OCI-LY1 (cell line): Measurements from ENCODE around the gene IL36B.

Source experiments
- H2AFZ ChIP-seq: fragments of 200-600 bp; sonication (generic), shearing (Covaris generic); 2 replicates; pipeline ENCODE4 v1.6.0; 2014; ENCODE audit warnings: antibody characterized with exemption, mild to moderate bottlenecking, low read length
- H3F3A ChIP-seq: fragments of 200-600 bp; sonication (generic), shearing (Covaris generic); 2 replicates; pipeline ENCODE4 v1.6.0; 2014; ENCODE audit warnings: mild to moderate bottlenecking, antibody characterized with exemption, low read length, moderate library complexity; ENCODE audit not compliant: insufficient read depth
- H3K27ac ChIP-seq: fragments of 200-600 bp; sonication (generic); 2 replicates; pipeline ENCODE4 v1.5.1; 2014; ENCODE audit warnings: low read length, mixed run types, mild to moderate bottlenecking, low read depth; ENCODE audit not compliant: poor library complexity, severe bottlenecking
- H3K27me3 ChIP-seq: fragments of 200-600 bp; sonication (generic); 2 replicates; pipeline ENCODE4 v1.6.0; 2014; ENCODE audit warnings: antibody characterized with exemption, mild to moderate bottlenecking, low read length, moderate library complexity; ENCODE audit not compliant: insufficient read depth
- H3K36me3 ChIP-seq: fragments of 200-600 bp; sonication (generic); 2 replicates; pipeline ENCODE4 v1.6.1; 2014; ENCODE audit warnings: mild to moderate bottlenecking, antibody characterized with exemption, low read length, moderate library complexity, mixed read lengths; ENCODE audit not compliant: insufficient read depth
- H3K4me1 ChIP-seq: fragments of 200-600 bp; sonication (generic); 2 replicates; pipeline ENCODE4 v1.5.1; 2014; ENCODE audit warnings: mild to moderate bottlenecking, low read length, moderate library complexity; ENCODE audit not compliant: insufficient read depth, severe bottlenecking
- H3K4me2 ChIP-seq: fragments of 200-600 bp; sonication (generic), shearing (Covaris generic); 2 replicates; pipeline ENCODE4 v1.6.1; 2014; ENCODE audit warnings: low read length
- H3K4me3 ChIP-seq: fragments of 200-600 bp; sonication (generic); 2 replicates; pipeline ENCODE4 v1.5.1; 2014; ENCODE audit warnings: low read length, low read depth, mild to moderate bottlenecking, mixed read lengths; ENCODE audit not compliant: poor library complexity, severe bottlenecking
- H3K79me2 ChIP-seq: fragments of 200-600 bp; shearing (Covaris generic); 2 replicates; pipeline ENCODE4 v1.6.1; 2016; ENCODE audit warnings: mixed run types, low read length, mixed read lengths; ENCODE audit not compliant: insufficient read depth
- H3K9ac ChIP-seq: fragments of 200-600 bp; sonication (generic), shearing (Covaris generic); 2 replicates; pipeline ENCODE4 v1.6.1; 2014; ENCODE audit warnings: mild to moderate bottlenecking, low read length, mixed read lengths
- H3K9me2 ChIP-seq: fragments of 200-600 bp; sonication (generic), shearing (Covaris generic); 2 replicates; pipeline ENCODE4 v1.6.1; 2014; ENCODE audit warnings: low read depth, mild to moderate bottlenecking, low read length, mixed read lengths
- H3K9me3 ChIP-seq: fragments of 200-600 bp; shearing (Covaris generic); 2 replicates; pipeline ENCODE4 v1.6.1; 2014; ENCODE audit warnings: low read length, mixed read lengths
- H4K20me1 ChIP-seq: fragments of 200-600 bp; sonication (generic), shearing (Covaris generic); 2 replicates; pipeline ENCODE4 v1.6.0; 2016; ENCODE audit warnings: mild to moderate bottlenecking, low read length; ENCODE audit not compliant: insufficient read depth
- CTCF ChIP-seq: fragments of 200-600 bp; sonication (generic), shearing (Covaris generic); IDR thresholded peaks from 2 replicates; pipeline ENCODE4 v1.5.1; 2017; ENCODE audit warnings: mild to moderate bottlenecking, antibody characterized with exemption, low read length, moderate library complexity, mixed read lengths
- EZH2 ChIP-seq: fragments of 200-600 bp; sonication (generic), shearing (Covaris generic); IDR thresholded peaks from 2 replicates; pipeline ENCODE4 v1.8.0; 2017; ENCODE audit warnings: borderline replicate concordance, mixed run types, mild to moderate bottlenecking, antibody characterized with exemption, low read length, moderate library complexity, mixed read lengths

Gene IL36B

DNA sequence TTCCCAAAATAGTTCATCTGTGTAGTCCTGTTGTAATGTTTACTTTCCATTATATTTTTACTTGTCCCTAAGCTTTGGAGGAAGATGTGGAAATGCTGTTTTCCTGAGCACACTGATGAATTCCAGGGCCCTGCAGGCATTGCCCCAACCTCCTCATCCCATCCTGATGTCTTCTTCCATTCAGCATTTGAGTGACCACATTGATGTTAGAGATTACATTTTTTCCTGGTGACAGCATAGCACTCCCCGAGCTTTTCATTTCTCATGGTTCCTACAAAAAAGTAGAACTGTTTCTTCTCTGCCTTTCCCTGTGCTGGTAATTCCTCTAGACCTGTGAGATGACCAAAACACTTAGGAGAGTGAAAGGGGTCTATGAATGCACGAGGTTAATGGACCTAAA is 42.6 kb downstream of the IL36B start:
- Histone ChIP-seq H2AFZ (no peak overlapping the region), H3K27ac (no peak overlapping the region), H3K36me3 (no peaks in the 10 kb centered on the region), H3K79me2 (no peaks in the 10 kb centered on the region), H3K4me1 (no peaks in the 10 kb centered on the region), H3K9me3 (no peaks in the 10 kb centered on the region), H3K9me2 (no peaks in the 10 kb centered on the region), H3K4me3 (no peak overlapping the region), H3K9ac (no peak overlapping the region), H4K20me1 (no peaks in the 10 kb centered on the region), H3K4me2 (no peak overlapping the region), H3K27me3 (no peaks in the 10 kb centered on the region), H3F3A (no peaks in the 10 kb centered on the region)
- no peak for TF ChIP-seq CTCF
- TF ChIP-seq EZH2 = no peak

DNA sequence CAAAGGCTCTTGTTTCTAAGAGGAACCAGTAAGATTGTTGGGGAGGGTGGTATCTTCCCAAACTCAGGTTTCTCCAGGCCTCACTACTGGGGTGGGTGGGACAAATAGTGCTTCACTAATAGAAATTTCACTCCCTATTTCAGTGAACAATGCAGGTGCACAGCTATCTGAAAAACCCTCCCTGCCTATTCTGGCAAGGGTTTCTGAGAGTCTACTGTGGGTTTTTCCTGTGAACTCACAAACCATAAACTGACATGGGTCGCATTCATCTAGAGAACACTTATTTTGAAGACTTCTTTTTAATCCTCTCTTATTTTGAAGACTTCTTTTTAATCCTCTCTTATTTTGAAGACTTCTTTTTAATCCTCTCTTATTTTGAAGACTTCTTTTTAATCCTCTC is 43.0 kb downstream of the IL36B start:
- Histone ChIP-seq H3K9me3 (no peaks in the 10 kb centered on the region), H3K9ac (no peak overlapping the region), H3K4me2 (no peak overlapping the region), H3F3A (no peaks in the 10 kb centered on the region), H4K20me1 (no peaks in the 10 kb centered on the region), H3K36me3 (no peaks in the 10 kb centered on the region), H3K9me2 (no peaks in the 10 kb centered on the region), H3K4me3 (no peak overlapping the region), H3K27me3 (no peaks in the 10 kb centered on the region), H2AFZ (no peak overlapping the region), H3K79me2 (no peaks in the 10 kb centered on the region), H3K4me1 (no peaks in the 10 kb centered on the region), H3K27ac (no peak overlapping the region)
- TF ChIP-seq EZH2 (no peak), CTCF (no peak)

GRCh38 chr2:113007250-113007649 is 45.4 kb downstream of the IL36B start:
- Histone ChIP-seq H3K27me3 (no peaks in the 10 kb centered on the region), H2AFZ (no peak overlapping the region), H3K9me2 (no peaks in the 10 kb centered on the region), H3K4me2 (no peak overlapping the region), H3K79me2 (no peaks in the 10 kb centered on the region), H3K27ac (no peak overlapping the region), H3F3A (no peaks in the 10 kb centered on the region), H3K4me3 (no peak overlapping the region), H3K9ac (no peak overlapping the region), H4K20me1 (no peaks in the 10 kb centered on the region), H3K4me1 (no peaks in the 10 kb centered on the region), H3K36me3 (no peaks in the 10 kb centered on the region), H3K9me3 (no peaks in the 10 kb centered on the region)
- TF ChIP-seq EZH2 (no peak), CTCF (no peak)
